HFF-Myc (cell line): ENCODE data around the gene FCAMR.

ENCODE experiments used
- DNase-seq: peaks from one replicate; pipeline ENCODE4 v3.0.0-alpha.2; 2011; ENCODE audit warnings: low read depth; ENCODE audit errors: extremely low read depth
- H3K4me3 ChIP-seq: replicated peaks from 2 replicates; pipeline ENCODE4 v1.5.1; 2011; ENCODE audit warnings: low read depth, mild to moderate bottlenecking, control low read depth, low read length
- TF ChIP-seq, protein P1 (sequence below): IDR thresholded peaks from 2 replicates; pipeline ENCODE4 v1.5.1; 2012; ENCODE audit warnings: mild to moderate bottlenecking, low read depth, low read length, control low read depth; ENCODE audit errors: missing control alignments

The FCAMR gene

GRCh38 chr1:206954459-206955342 lies 15.6 kb downstream of the FCAMR start:
- no peak for DNase-seq
- TF ChIP-seq, protein P1, sequence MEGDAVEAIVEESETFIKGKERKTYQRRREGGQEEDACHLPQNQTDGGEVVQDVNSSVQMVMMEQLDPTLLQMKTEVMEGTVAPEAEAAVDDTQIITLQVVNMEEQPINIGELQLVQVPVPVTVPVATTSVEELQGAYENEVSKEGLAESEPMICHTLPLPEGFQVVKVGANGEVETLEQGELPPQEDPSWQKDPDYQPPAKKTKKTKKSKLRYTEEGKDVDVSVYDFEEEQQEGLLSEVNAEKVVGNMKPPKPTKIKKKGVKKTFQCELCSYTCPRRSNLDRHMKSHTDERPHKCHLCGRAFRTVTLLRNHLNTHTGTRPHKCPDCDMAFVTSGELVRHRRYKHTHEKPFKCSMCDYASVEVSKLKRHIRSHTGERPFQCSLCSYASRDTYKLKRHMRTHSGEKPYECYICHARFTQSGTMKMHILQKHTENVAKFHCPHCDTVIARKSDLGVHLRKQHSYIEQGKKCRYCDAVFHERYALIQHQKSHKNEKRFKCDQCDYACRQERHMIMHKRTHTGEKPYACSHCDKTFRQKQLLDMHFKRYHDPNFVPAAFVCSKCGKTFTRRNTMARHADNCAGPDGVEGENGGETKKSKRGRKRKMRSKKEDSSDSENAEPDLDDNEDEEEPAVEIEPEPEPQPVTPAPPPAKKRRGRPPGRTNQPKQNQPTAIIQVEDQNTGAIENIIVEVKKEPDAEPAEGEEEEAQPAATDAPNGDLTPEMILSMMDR = no peak
- no peak overlapping the region for H3K4me3 ChIP-seq

DNA sequence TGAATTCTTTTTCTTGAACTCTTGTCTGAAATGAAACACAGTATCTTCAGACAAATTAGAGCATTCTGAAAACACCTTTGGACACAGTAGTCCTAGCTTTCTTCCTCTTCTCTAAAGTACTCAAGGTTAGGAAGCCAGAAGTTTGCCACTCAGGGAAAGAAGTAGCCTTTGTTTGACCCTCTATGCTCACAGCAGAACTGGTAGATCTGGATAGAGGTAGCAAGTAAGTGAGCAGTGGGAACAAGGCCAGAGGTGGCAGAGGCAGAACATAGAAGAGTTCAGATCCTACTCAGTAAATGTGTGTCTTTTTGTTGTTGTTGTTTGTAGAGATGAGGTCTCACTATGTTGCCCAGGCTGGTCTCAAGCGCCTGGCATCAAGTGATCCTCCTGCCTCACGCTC lies 16.6 kb downstream of the FCAMR start:
- H3K4me3 ChIP-seq = no peak overlapping the region
- no peak for DNase-seq
- TF ChIP-seq, protein P1 = no peak

GRCh38 chr1:206953126-206953525 lies 17.1 kb downstream of the FCAMR start:
- no peak for DNase-seq
- TF ChIP-seq, protein P1 = no peak
- no peak overlapping the region for H3K4me3 ChIP-seq

GRCh38 chr1:206952171-206952570 lies 18.1 kb downstream of the FCAMR start:
- TF ChIP-seq, protein P1 = no peak
- no peak for DNase-seq
- H3K4me3 ChIP-seq = no peak overlapping the region

GRCh38 chr1:206951318-206952100 lies 18.8 kb downstream of the FCAMR start:
- no peak for DNase-seq
- TF ChIP-seq, protein P1 = no peak
- H3K4me3 ChIP-seq = no peak overlapping the region

- TF ChIP-seq, protein P1 = no peak
- DNase-seq = no peak
- no peak overlapping the region for H3K4me3 ChIP-seq
Observed at GRCh38 chr1:206949641-206950040, 20.6 kb downstream of the FCAMR start.
